IMR-90 (cell line): ENCODE data around the gene CCNA1.

Experiments used
- CEBPB ChIP-seq: IDR thresholded peaks from 2 replicates; pipeline ENCODE4 v1.6.1; 2012; ENCODE audit warnings: low read depth, low read length, improper control_type of control experiment
- CTCF ChIP-seq: conservative IDR thresholded peaks from 2 replicates; pipeline ENCODE4 v1.5.1; 2012; ENCODE audit warnings: mild to moderate bottlenecking, low read depth, low read length, improper control_type of control experiment
- NFE2L2 ChIP-seq: fragments of 150-350 bp; IDR thresholded peaks from 2 replicates; pipeline ENCODE4 v1.6.1; 2016; ENCODE audit warnings: low read depth, mild to moderate bottlenecking, low read length
- SMC3 ChIP-seq: fragments of 150-350 bp; IDR thresholded peaks from 2 replicates; pipeline ENCODE4 v1.6.1; 2016; ENCODE audit warnings: low read depth, mild to moderate bottlenecking, antibody characterized with exemption, low read length, moderate library complexity

GRCh38 chr13:36412736-36413135 lies 19.6 kb upstream of the CCNA1 start:
- TF ChIP-seq CEBPB (no peak), NFE2L2 (no peak), CTCF (no peak), SMC3 (no peak)
